Activated CD8-positive, alpha-beta T cell treated with anti-CD3 and anti-CD28 coated beads for 36 hours (primary cell): ENCODE data around the gene MAP3K10. TPM values are rescaled to one million over a fixed set of nuclear protein-coding genes. Genes with fewer than 3 reads are reported as not detected.

Experiments
- ATAC-seq: fragments of 200-7000 bp; cut with Tn5 transposase; one replicate; pipeline ENCODE4 v1.10.0; 2021; ENCODE audit warnings: mild to moderate bottlenecking, moderate library complexity
- CTCF ChIA-PET: fragments of 350-600 bp; sonication (Branson Sonifier 250); formaldehyde crosslinking; loops from one replicate; lab custom pipeline; 2021; ENCODE audit warnings: antibody characterized with exemption; lab: Charles Lee
- POLR2A ChIA-PET: fragments of 350-600 bp; sonication (Branson Sonifier 250); formaldehyde crosslinking; loops from one replicate; lab custom pipeline; 2021; ENCODE audit warnings: antibody characterized with exemption; lab: Charles Lee
- DNase-seq: peaks from one replicate; pipeline ENCODE4 v3.0.0-alpha.2; 2020
- H3K27ac Mint-ChIP-seq: one replicate; pipeline ENCODE4 v1.8.0; 2021; ENCODE audit warnings: mild to moderate bottlenecking, mixed read lengths
- H3K27me3 Mint-ChIP-seq: one replicate; pipeline ENCODE4 v1.8.0; 2021; ENCODE audit warnings: mixed read lengths
- H3K36me3 Mint-ChIP-seq: one replicate; pipeline ENCODE4 v1.8.0; 2021; ENCODE audit warnings: low read depth, mixed read lengths
- H3K4me1 Mint-ChIP-seq: one replicate; pipeline ENCODE4 v1.8.0; 2021; ENCODE audit warnings: low read depth, mixed read lengths
- H3K4me3 Mint-ChIP-seq: one replicate; pipeline ENCODE4 v1.8.0; 2021; ENCODE audit warnings: mild to moderate bottlenecking, moderate library complexity, mixed read lengths
- H3K9me3 Mint-ChIP-seq: one replicate; pipeline ENCODE4 v1.8.0; 2021; ENCODE audit warnings: mixed read lengths
- intact Hi-C: fragments of 100-400 bp; cut with micrococcal nuclease; formaldehyde crosslinking; loops from one replicate; pipeline ENCODE4 v1.10.0; 2022
- total RNA-seq, 2 experiments: library from RNA; stranded (reverse); gene quantifications; one replicate each; pipeline ENCODE4 v1.2.3, GENCODE V29; 2021
- TF ChIP-seq, protein P1 (sequence below): fragments of 200-600 bp; IDR thresholded peaks from one replicate; pipeline ENCODE4 v1.8.0; 2022; ENCODE audit warnings: antibody characterized with exemption, mild to moderate bottlenecking

MAP3K10 gene
- total RNA-seq, 2 experiments from 2014 or later: 11.3 to 12.6 TPM

DNA sequence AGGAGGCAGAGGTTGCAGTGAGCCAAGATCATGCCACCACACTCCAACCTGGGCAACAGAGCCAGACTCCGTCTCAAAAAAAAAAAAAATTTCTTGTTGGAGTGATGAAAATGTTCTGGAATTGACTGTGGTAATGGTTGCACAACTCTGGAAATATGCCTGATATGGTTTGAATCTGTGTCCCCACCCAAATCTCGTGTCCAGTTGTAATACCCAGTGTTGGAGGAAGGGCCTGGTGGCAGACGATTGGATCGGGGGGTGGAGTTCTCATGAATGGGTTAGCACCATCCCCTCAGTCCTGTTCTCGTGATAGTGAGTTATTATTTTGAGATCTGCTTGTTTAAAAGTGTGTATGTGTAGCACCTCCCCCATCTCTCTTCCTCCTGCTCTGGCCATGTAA, 41.1 kb upstream of the MAP3K10 start:
- CTCF ChIA-PET: interaction anchor here (0.8 kb wide), 1 partner anchor 15 kb away, joined by 3 read pairs; no protein-coding TSS in a partner anchor
- no peak overlapping the region for H3K27ac Mint-ChIP-seq
- ATAC-seq: no peak

DNA sequence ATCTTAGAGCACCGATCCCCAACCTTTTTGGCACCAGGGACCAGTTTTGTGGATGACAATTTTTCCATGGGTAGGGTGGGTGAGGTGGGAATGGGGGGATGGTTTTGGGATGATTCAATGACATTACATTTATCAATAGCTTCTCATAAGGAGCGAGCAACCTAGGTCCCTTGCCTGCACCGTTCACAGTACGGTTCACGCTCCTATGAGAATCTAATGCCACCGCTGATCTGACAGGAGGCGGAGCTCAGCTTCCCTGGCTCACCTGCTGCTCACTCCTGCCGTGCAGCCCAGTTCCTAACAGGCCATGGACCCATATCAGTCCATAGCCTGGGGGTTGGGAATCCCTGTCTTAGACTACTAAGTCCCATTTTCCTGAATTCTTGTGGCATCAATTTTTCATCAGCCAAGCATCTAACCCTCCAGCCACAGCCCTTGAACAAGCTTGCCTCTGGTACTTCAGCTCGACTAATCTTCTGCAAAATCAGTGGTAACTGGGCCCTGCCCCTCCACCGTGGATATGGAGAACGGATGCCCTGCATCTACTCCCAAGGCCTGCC, 37.0 kb upstream of the MAP3K10 start:
- H3K9me3 Mint-ChIP-seq: no peaks in the 10 kb centered on the region
- peaks cover 7% of the 10 kb centered on the region for H3K4me1 Mint-ChIP-seq
- no peaks in the 10 kb centered on the region for H3K27me3 Mint-ChIP-seq
- intact Hi-C loops: no loop called here
- ChIA-PET POLR2A (no interaction called here), CTCF (interaction anchor here (1.3 to 1.9 kb wide), 3 partner anchors 11 to 21 kb away, joined by 3 to 9 read pairs (median 6); no protein-coding TSS in a partner anchor)
- TF ChIP-seq, protein P1, sequence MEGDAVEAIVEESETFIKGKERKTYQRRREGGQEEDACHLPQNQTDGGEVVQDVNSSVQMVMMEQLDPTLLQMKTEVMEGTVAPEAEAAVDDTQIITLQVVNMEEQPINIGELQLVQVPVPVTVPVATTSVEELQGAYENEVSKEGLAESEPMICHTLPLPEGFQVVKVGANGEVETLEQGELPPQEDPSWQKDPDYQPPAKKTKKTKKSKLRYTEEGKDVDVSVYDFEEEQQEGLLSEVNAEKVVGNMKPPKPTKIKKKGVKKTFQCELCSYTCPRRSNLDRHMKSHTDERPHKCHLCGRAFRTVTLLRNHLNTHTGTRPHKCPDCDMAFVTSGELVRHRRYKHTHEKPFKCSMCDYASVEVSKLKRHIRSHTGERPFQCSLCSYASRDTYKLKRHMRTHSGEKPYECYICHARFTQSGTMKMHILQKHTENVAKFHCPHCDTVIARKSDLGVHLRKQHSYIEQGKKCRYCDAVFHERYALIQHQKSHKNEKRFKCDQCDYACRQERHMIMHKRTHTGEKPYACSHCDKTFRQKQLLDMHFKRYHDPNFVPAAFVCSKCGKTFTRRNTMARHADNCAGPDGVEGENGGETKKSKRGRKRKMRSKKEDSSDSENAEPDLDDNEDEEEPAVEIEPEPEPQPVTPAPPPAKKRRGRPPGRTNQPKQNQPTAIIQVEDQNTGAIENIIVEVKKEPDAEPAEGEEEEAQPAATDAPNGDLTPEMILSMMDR: no peak
- no peak for ATAC-seq
- H3K36me3 Mint-ChIP-seq: no peaks in the 10 kb centered on the region
- no peak overlapping the region for H3K27ac Mint-ChIP-seq
- H3K4me3 Mint-ChIP-seq: no peak overlapping the region
- DNase-seq: no peak

More for the DNA sequence above, 41.1 kb upstream of the MAP3K10 start:
- Mint-ChIP-seq H3K27me3 (no peaks in the 10 kb centered on the region), H3K36me3 (no peaks in the 10 kb centered on the region), H3K4me3 (no peak overlapping the region), H3K4me1 (peaks cover 24% of the 10 kb centered on the region), H3K9me3 (no peaks in the 10 kb centered on the region)
- intact Hi-C loops: no loop called here
- TF ChIP-seq, protein P1: no peak
- POLR2A ChIA-PET: no interaction called here
- no peak for DNase-seq

- no peak for DNase-seq
- POLR2A ChIA-PET: no interaction called here
- Mint-ChIP-seq H3K36me3 (no peaks in the 10 kb centered on the region), H3K27me3 (no peaks in the 10 kb centered on the region), H3K9me3 (no peaks in the 10 kb centered on the region), H3K4me3 (no peak overlapping the region), H3K27ac (no peak overlapping the region), H3K4me1 (peaks cover 5% of the 10 kb centered on the region)
- TF ChIP-seq, protein P1: no peak
- intact Hi-C loops: no loop called here
- no peak for ATAC-seq
- CTCF ChIA-PET: interaction anchor here (1.6 to 2.6 kb wide), 5 partner anchors 9 to 16 kb away, joined by 6 to 12 read pairs (median 6); no protein-coding TSS in a partner anchor
Measured at GRCh38 chr19:40155749-40156265, 35.4 kb upstream of the MAP3K10 start.

DNA sequence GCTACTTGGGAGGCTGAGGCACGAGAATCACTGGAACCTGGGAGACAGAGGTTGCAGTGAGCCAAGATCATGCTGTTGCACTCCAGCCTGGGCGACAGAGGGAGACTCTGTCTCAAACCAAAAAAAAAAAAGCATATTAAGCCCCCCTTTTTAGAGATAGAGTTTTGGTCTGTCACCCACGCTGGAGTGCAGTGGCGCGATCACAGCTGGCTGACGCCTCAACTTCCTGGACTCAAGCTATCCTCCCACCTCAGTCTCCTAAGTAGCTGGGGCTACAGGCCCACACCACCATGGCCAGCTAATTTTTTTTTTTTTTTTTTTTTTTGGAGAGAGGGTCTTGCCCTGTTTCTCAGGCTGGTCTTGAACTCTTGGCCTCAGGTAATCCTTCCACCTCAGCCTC, 34.2 kb upstream of the MAP3K10 start:
- H3K27me3 Mint-ChIP-seq: no peaks in the 10 kb centered on the region
- no peak overlapping the region for H3K27ac Mint-ChIP-seq
- H3K36me3 Mint-ChIP-seq: no peaks in the 10 kb centered on the region
- ChIA-PET CTCF (interaction anchor here (1.3 to 2.6 kb wide), 4 partner anchors 8 to 17 kb away, joined by 3 to 12 read pairs (median 6); no protein-coding TSS in a partner anchor), POLR2A (interaction anchor here (1.7 kb wide), 1 partner anchor 17 kb away, joined by 3 read pairs; no protein-coding TSS in a partner anchor)
- no peak for ATAC-seq
- H3K9me3 Mint-ChIP-seq: no peaks in the 10 kb centered on the region
- DNase-seq: no peak
- TF ChIP-seq, protein P1: no peak
- H3K4me1 Mint-ChIP-seq: peaks cover 5% of the 10 kb centered on the region
- intact Hi-C loops: no loop called here
- no peak overlapping the region for H3K4me3 Mint-ChIP-seq

DNA sequence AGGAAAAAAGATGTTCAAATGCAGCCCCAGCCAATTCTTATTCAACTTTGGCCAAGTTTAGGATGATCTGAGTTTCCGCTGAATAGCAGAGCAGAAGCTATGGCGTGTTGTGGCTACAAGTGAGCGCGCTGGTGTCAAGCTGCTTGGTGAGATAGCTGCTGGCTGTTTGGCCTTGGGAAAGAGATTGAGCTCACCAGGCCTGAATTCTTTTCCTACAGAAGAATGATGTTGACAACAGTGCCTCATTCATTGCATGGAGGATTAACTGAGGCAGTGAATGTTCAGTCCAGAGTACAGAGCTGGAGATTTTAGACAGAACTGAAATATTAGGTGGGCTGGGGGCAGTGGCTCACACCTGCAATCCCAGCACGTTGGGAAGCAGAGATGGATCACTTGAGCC, 31.5 kb upstream of the MAP3K10 start:
- H3K4me1 Mint-ChIP-seq: peaks cover 12% of the 10 kb centered on the region
- H3K27ac Mint-ChIP-seq: no peak overlapping the region
- no peak for ATAC-seq
- no peaks in the 10 kb centered on the region for H3K27me3 Mint-ChIP-seq
- peaks cover 1% of the 10 kb centered on the region for H3K36me3 Mint-ChIP-seq
- TF ChIP-seq, protein P1: no peak
- ChIA-PET CTCF (interaction anchor here (0.9 to 3.4 kb wide), 4 partner anchors 9 to 58 kb away, joined by 3 to 16 read pairs (median 4); partner anchors contain the start of gene TTC9B), POLR2A (interaction anchor here (1.4 kb wide), 1 partner anchor 190 kb away, joined by 3 read pairs; no protein-coding TSS in a partner anchor)
- no peak overlapping the region for H3K4me3 Mint-ChIP-seq
- H3K9me3 Mint-ChIP-seq: no peaks in the 10 kb centered on the region
- intact Hi-C loops: no loop called here
- no peak for DNase-seq
